Left lung (tissue), 10 donors: Measurements from ENCODE around the gene CD300LD. TPM values are rescaled to one million over a fixed set of nuclear protein-coding genes. Genes with fewer than 3 reads are reported as not detected.
"Not testable (repeated sequence)": the region's sequence is repeated elsewhere in the genome, so short reads cannot be mapped to it uniquely, and the experiment has no call there.

Experiments used
- ATAC-seq: fragments of 200-7000 bp; cut with Tn5 transposase; one replicate; pipeline ENCODE4 v1.9.1; 2020; ENCODE audit warnings: moderate library complexity
- DNase-seq, 4 donors: peaks; one replicate each; pipeline ENCODE4 v3.0.0-alpha.2; 2013 to 2020
- H3K27ac ChIP-seq, 2 donors: fragments of 200-600 bp; sonication (generic) in 1 of 2; one replicate each; pipeline versions ENCODE4 v1.5.0 to v1.8.0; 2020 to 2021
- H3K27me3 ChIP-seq, 2 donors: fragments of 200-600 bp; sonication (generic) in 1 of 2; one replicate each; pipeline versions ENCODE4 v1.5.0 to v1.8.0; 2020 to 2021
- H3K36me3 ChIP-seq, 2 donors: fragments of 200-600 bp; sonication (generic) in 1 of 2; one replicate each; pipeline versions ENCODE4 v1.5.0 to v1.8.0; 2020 to 2021
- H3K4me1 ChIP-seq, 2 donors: fragments of 200-600 bp; one replicate each; pipeline ENCODE4 v1.8.0; 2021
- H3K4me3 ChIP-seq, 2 donors: fragments of 200-600 bp; sonication (generic) in 1 of 2; one replicate each; pipeline versions ENCODE4 v1.5.0 to v1.8.0; 2020 to 2021; ENCODE audit warnings: mild to moderate bottlenecking in 1 of 2
- H3K9me3 ChIP-seq, 2 donors: fragments of 200-600 bp; sonication (generic) in 1 of 2; one replicate each; pipeline versions ENCODE4 v1.5.0 to v1.8.0; 2020 to 2021
- intact Hi-C, 2 donors: fragments of 100-400 bp; cut with DNase I; formaldehyde crosslinking; loops; one replicate each; pipeline versions ENCODE4 v1.11.2 to v1.14.2; 2022
- polyA plus RNA-seq, 6 donors: library from polyadenylated mRNA; unstranded; fragments of 120-200 nt; gene quantifications; one replicate each; pipeline ENCODE4 v1.2.1, GENCODE V29; 2013; ENCODE audit not compliant: insufficient read length in 6 of 6
- total RNA-seq, 2 donors: library from RNA; stranded (reverse); fragmentation: NEBNext Ultra II Directional; extraction: Animal tissue kit (Norgen Biotek cat#: 25700); gene quantifications; one replicate each; pipeline ENCODE4 v1.2.1, GENCODE V29; 2021
- TF ChIP-seq, protein P1 (sequence below), 2 donors: fragments of 200-600 bp; sonication (generic) in 1 of 2; IDR thresholded peaks; one replicate each; pipeline versions ENCODE4 v1.5.0 to v1.8.0; 2021; ENCODE audit warnings: antibody characterized with exemption in 2 of 2
- donor health status: DM: no; HTN: yes; CAD: no.
- donor health status: DM: no; HTN: no; CAD: no.

The CD300LD gene
- total and polyA plus RNA-seq, 8 donors: 0.29 TPM; not detected in 7

DNA sequence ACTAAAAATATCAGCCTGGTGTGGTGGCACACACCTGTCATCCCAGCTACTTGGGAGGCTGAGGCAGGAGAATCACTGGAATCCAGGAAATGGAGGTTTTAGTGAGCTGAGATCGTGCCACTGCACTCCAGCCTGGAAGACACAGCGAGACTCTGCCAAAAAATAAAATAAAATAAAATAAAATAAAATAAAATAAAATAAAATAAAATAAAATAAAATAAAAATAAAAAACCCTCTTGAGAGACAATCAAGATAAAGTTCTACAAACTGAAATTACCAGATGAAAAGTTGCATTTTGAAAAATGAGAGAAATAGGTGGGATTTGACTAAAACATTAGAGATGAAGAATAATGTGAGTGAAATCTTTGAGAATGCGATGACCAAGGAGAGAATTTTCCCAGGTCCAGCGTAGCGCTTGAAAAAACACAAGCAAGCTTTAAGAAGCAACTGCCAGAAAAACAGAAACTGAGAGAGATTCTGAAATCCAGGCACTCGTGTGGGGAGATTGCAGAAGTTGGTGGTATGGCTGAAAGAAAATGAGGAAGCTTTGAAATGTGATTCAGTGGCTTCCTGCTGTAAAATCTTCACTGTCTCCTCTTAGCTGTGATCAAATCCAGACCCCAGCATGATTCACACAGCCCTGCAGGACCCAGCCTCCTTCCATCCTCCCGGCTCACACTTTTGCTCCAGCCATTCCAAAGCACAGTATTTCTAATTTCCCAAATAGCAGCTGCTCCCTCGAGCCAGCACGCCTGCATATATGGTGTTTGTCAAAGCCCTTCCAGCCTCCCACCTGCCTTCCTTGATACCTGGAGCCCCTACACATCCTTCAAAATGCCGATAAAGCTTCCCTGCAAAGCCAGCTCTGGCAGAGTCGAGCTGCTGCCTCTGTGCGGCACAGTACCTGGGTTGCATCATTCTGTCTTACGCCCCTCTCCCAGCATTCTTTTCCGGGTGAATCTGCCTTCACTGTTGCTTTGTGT lies 39.7 kb upstream of the CD300LD start:
- DNase-seq (no peak), ATAC-seq (peak; percentile 79)
- peak overlapping the region in 1 of 2 donors; percentile 74 for H3K27ac ChIP-seq
- no peaks in the 10 kb centered on the region for H3K36me3 ChIP-seq
- H3K4me1 ChIP-seq: peaks cover 0 to 45% of the 10 kb centered on the region in 2 donors
- TF ChIP-seq, protein P1, sequence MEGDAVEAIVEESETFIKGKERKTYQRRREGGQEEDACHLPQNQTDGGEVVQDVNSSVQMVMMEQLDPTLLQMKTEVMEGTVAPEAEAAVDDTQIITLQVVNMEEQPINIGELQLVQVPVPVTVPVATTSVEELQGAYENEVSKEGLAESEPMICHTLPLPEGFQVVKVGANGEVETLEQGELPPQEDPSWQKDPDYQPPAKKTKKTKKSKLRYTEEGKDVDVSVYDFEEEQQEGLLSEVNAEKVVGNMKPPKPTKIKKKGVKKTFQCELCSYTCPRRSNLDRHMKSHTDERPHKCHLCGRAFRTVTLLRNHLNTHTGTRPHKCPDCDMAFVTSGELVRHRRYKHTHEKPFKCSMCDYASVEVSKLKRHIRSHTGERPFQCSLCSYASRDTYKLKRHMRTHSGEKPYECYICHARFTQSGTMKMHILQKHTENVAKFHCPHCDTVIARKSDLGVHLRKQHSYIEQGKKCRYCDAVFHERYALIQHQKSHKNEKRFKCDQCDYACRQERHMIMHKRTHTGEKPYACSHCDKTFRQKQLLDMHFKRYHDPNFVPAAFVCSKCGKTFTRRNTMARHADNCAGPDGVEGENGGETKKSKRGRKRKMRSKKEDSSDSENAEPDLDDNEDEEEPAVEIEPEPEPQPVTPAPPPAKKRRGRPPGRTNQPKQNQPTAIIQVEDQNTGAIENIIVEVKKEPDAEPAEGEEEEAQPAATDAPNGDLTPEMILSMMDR (IDR thresholded peaks at IDR 0.05): no peak
- H3K27me3 ChIP-seq: peaks cover 0 to 52% of the 10 kb centered on the region in 2 donors
- H3K9me3 ChIP-seq: peaks cover 0 to 2% of the 10 kb centered on the region in 2 donors
- intact Hi-C loops: no loop called here
- H3K4me3 ChIP-seq: no peak overlapping the region

DNA sequence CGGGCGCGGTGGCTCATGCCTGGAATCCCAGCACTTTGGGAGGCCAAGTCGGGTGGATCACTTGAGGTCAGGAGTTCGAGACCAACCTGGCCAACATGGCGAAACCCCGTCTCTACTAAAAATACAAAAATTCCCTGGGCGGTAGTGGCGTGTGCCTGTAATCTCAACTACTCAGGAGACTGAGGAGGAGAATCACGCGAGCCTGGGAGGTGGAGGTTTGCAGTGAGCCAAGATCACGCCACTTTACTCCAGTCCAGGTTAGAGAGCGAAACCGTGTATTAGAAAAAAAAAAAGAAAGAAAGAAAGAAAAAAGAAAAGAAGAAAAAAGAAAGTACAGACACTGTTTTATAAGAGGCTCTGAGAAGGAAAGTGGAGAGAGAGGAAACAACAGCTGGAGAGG lies 38.2 kb upstream of the CD300LD start:
- H3K36me3 ChIP-seq, ATAC-seq, H3K9me3 ChIP-seq, intact Hi-C loops, DNase-seq, H3K4me3 ChIP-seq, H3K27ac ChIP-seq: not testable (repeated sequence)
- Histone ChIP-seq H3K4me1 (peaks cover 0 to 43% of the 10 kb centered on the region in 2 donors), H3K27me3 (peaks cover 0 to 43% of the 10 kb centered on the region in 2 donors)

DNA sequence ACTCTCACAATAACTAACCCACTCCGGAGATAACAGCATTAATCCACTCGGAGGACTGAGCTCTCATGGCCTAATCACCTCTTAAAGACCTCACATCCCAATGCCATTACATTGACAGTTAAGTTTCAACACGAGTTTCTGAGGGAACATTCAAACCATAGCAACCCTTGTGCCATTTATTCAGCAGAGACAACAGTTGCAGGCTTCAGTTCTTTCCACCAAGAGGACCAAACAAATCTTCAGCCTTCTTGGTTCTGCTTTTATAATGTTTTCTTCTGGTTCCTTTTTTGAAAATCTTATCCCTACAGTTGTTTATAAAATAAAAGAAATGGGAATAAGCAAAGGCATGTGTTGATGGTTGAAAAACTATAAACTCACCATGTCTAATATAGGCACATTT lies 33.6 kb upstream of the CD300LD start:
- H3K4me3 ChIP-seq: no peak overlapping the region
- TF ChIP-seq, protein P1 (IDR thresholded peaks at IDR 0.05): no peak
- peaks cover 0 to 44% of the 10 kb centered on the region in 2 donors for H3K27me3 ChIP-seq
- ATAC-seq: no peak
- H3K4me1 ChIP-seq: peaks cover 0 to 17% of the 10 kb centered on the region in 2 donors
- H3K36me3 ChIP-seq: no peaks in the 10 kb centered on the region
- peaks cover 0 to 5% of the 10 kb centered on the region in 2 donors for H3K9me3 ChIP-seq
- intact Hi-C loops: no loop called here
- DNase-seq: no peak
- H3K27ac ChIP-seq: no peak overlapping the region

DNA sequence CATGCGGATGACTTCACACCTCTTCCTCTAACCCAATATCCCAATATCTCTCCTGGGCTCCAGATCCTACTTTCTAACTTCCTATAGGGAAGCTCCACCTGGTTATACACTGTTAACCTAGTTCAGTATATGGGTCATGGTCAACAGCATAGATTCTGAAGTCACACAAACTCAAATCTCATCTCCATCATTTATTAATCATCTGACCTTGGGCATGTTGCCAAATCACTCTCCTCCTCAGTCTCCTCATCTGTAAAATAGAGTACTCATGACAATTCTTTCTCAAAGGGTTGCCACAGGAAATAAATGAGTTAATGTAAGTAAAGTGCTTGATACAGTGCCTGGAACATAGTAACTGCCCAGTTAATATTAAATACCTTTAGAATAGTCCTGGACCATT lies 32.0 kb upstream of the CD300LD start:
- H3K36me3 ChIP-seq: no peaks in the 10 kb centered on the region
- peak overlapping the region in 1 of 2 donors; percentile 79 for H3K27ac ChIP-seq
- TF ChIP-seq, protein P1 (IDR thresholded peaks at IDR 0.05): no peak
- intact Hi-C loops: no loop called here
- H3K27me3 ChIP-seq: peaks cover 0 to 51% of the 10 kb centered on the region in 2 donors
- DNase-seq (no peak), ATAC-seq (no peak)
- H3K4me3 ChIP-seq: no peak overlapping the region
- peaks cover 0 to 5% of the 10 kb centered on the region in 2 donors for H3K9me3 ChIP-seq
- H3K4me1 ChIP-seq: peaks cover 0 to 9% of the 10 kb centered on the region in 2 donors

GRCh38 chr17:74623693-74624093 lies 31.6 kb upstream of the CD300LD start, which contains the start of gene CD300E:
CD300E (minus strand) TSS chr17:74623738; CDS start chr17:74623621, 117 bp downstream.
- Histone ChIP-seq H3K9me3 (peaks cover 0 to 5% of the 10 kb centered on the region in 2 donors), H3K27me3 (peaks cover 0 to 53% of the 10 kb centered on the region in 2 donors), H3K27ac (peak within 1 kb of the TSS; percentile 23 to 79), H3K36me3 (no peaks in the 10 kb centered on the region), H3K4me3 (peak within 1 kb of the TSS in 1 of 2 donors; percentile 42), H3K4me1 (peaks cover 0 to 9% of the 10 kb centered on the region in 2 donors)
- intact Hi-C loops: no loop called here
- TF ChIP-seq, protein P1 (IDR thresholded peaks at IDR 0.05): no peak
- ATAC-seq (peak; percentile 51), DNase-seq (no peak)
